Measurements from ENCODE around the gene LSAMP.

LSAMP gene

DNA sequence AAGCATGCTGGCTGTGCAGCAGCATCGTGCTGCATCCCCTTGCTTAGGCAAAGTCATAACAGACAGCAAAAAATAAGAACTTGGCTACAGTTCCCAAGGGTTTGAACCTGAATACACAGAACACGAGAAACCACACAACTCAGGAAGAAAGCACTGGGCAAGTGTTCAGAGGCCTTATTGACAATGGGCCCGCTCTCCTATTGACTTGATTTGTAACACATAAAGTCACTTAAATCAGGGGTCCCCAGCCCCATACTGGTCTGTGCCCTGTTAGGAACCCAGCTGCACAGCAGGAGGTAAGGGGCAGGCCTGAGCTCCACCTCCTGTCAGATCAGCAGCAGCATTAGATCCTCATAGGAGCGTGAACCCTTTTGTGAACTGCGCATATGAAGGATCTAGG, 145.1 kb downstream of the LSAMP start:
- in situ Hi-C loops (cut with MboI; ENCODE audit: low sequenced_read_pairs) = no loop called here

DNA sequence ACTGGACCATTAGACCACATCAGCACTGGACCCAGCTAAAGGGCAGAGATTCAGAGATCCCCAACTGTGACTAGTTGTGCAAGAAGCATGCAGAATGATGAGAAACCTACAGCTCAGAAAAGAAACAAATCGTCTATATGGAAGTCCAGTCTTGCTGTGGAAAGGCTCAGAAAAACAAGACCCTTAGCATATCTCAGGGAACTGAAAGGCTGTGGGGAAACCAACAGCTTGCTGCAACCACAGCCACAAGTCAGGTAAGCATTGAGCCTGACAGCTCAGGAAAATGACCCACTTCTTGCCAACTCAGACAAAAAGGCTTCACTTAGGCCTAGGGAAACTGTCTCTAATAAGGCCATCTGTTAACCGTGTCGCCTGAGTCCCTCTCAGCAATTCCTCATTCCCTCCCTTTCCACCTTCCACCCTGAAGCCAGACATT, 145.6 kb downstream of the LSAMP start:
- in situ Hi-C loops (cut with MboI; ENCODE audit: low sequenced_read_pairs) = no loop called here

DNA sequence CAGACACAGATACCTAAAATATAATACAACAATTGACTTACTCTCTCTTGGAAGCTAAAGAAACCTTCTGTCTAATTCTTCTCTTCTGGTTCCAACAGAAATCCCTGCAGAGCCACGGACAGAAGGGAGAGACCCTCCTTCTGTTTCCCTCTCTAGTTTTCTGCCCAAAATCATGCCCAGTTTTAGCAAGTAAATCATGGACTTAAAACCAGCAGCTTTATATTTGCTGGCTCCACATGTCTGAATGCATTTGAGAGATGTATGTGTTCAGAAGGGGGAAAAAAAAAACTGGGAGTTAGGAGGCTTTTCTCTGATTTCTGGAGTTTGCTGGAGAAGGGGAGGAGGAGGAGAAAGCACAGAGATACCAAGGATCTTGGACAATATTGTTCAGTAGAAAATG, 147.1 kb downstream of the LSAMP start:
- in situ Hi-C loops (cut with MboI; ENCODE audit: low sequenced_read_pairs) = no loop called here

DNA sequence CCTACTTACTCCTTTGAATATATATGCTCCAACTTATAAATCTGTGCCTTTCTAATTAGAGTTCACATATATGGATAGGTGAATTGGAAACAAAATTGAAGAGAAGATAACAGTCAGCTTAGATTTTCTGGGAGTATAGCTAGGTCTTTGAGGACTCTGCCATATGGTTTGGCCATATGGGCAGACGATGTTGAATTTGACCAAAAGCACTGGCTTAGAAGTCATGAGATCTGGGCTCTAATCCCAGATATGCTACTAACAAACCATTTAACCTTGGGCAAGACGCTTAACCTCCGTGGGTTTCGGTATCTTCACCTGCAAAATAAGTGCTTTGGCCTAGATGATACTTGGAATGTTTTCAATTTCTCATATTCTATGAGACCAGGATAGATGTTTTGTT, 154.1 kb downstream of the LSAMP start:
- in situ Hi-C loops (cut with MboI; ENCODE audit: low sequenced_read_pairs) = no loop called here

DNA sequence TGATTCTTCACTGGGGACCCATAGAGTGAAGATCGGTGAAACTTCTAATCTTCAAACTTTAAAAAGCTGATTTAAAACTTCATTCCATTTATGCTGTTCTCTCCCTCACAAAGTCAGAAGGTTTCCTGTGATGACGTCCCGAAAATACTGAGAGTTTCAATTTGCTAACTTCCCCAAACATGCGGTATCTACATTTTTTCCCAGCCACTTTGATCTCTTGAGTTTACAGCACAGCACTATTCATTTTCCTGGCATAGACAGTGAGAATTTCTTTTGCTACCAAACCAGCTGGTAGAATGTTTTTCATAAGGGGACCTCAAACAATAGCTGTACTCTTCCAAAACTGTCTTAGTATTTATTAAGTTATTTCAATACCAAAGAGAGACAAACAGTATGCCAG, 156.8 kb downstream of the LSAMP start:
- in situ Hi-C loops (cut with MboI; ENCODE audit: low sequenced_read_pairs) = no loop called here

DNA sequence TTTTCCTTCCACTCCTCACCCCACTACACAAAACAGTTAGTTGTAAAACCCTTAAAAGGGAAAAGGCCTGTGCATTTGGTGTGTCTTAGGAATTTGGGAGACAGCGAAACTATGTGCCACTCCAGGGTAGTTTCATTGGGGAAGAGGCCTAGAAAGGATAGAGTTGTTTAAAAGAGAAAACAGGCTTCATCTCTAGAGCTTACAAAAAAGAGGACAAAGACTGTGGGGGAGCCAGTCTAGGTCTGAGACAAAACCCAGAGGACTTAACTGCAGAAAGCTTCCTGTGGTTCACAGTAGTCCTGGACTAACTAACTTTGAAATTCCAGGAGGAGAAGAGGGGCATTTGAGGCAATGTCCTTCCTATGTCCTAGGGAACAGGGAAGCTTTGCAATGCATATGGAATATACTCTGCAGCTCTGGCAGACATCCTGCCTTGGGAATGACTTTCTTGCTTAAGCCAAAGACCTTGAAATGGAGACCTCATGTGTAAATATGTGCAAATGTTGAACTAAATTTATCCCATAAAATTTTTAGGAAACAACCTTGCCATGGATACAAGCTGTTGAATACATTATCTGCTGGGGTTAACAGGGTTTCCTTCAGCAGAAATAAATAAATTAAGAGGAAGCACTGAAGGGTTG, 159.4 kb downstream of the LSAMP start:
- in situ Hi-C loops (cut with MboI; ENCODE audit: low sequenced_read_pairs) = no loop called here

DNA sequence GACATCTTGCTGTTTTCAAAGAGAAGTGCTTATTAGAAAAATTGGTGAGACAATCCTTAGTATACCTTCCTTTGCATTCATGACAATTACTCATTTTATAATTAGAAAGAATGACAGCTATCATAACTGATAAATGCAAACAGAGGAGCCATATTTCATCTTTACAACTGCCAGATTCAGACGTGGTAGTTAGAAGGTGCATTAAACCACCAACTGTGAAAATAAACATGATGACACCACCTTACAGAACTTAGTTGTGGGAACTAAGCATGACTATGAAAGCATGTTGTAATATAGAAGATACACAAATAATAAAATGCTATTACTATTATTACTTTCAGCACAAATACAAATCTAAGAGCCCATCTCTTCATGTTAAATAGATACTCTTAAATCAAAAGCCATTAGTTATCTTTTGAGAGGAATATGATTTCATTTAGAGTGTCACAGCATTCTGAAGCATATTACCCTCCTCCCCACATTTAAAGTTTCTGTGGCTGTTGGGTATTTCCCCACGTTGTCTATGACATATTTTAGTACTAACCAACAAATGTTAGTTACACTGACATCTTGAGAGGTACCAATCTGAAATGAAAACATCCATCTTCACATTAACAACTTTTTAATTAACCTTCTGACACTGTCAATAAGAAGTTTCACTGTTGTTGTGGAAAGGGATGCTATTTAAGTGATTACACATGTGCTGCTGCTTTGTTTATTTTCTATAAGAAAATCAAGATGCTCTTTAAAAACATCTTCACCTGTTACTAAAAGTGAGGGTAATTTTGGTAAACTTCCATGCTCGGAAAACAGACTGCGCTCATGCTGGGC, 163.8 kb downstream of the LSAMP start:
- in situ Hi-C loops (cut with MboI; ENCODE audit: low sequenced_read_pairs) = no loop called here

DNA sequence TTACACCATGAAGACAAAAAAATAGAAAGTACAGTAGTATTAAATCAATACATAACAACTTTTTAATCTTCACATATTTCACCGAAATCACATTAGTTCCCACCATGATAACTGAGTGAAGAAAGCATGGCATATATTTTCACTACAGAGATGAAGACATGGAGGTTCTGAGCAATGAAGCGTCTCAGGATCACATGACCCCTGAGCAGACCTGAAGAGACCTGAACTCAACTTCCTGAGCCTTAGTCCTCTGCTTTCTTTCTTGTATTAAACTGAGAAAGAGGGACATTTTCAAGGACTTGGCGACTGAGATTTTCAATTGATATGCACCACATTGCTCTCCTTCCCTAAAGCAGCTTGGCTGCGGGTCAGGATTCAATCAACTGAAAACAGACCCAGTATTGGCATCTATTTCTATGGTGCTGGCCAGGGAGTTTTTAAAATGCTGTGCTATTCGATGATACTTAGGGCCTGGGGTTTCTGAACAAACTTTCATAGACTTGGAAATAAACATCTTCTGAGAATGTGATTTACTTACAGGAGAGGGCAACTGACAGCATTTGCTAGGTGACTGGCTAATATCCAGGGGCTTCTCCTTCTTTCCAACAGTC, 165.1 kb downstream of the LSAMP start:
- in situ Hi-C loops (cut with MboI; ENCODE audit: low sequenced_read_pairs) = no loop called here

DNA sequence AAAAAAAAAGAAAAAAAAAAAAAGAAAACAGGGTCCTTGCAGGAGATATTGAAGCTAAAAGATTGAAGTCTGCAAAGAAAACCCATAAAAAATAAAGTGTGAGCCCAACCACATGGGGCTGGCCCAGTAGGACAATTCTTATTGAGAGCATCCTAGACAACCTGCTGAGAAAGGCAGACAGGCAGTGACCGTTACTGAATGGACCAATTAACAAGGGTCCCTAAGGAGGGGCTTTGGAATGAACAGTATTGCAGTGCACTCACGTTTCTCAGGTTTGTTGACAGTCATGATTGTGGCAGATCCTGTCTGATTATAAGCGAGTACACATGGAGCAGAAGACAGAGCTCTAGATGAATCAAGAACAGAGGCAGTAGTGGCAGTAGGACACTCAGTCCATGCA, 168.6 kb downstream of the LSAMP start:
- in situ Hi-C loops (cut with MboI; ENCODE audit: low sequenced_read_pairs) = no loop called here

DNA sequence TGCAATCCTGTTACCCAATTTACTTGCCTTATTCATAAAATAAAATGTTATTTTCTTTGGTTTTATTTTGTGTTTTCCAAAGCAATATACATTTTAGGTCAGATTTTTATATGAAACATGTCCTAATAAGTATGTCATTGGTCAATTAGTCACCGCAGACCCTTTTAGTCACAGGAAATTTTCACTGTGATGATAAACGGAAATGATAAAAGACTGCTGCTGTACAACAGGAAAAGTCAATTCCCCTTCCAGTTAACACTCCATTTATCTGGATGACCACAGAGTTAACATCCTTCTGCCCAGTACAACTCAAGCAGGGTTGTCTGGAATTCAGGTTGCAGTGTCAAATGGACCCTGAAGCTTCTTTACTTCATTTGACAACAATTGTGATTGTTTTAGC, 175.2 kb downstream of the LSAMP start:
- in situ Hi-C loops (cut with MboI; ENCODE audit: low sequenced_read_pairs) = no loop called here

DNA sequence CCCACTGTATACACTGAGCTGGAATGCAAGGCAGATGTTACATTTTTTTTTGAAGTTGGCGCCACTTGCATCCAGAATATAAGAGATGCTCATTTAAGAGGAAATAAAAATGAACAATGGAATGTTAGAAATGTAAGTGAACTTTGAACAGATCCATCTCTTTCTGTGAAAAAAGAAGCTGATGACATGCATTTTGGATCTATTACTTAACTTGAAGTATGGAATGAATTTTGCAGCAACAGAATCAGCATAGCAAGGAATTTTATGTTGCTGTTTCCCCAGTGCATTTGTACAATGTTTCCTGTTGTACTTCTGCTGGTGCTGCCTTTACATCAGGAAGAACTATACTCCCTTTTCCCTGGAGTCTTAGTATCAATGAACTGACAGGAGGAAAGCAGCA, 178.2 kb downstream of the LSAMP start:
- in situ Hi-C loops (cut with MboI; ENCODE audit: low sequenced_read_pairs) = no loop called here

DNA sequence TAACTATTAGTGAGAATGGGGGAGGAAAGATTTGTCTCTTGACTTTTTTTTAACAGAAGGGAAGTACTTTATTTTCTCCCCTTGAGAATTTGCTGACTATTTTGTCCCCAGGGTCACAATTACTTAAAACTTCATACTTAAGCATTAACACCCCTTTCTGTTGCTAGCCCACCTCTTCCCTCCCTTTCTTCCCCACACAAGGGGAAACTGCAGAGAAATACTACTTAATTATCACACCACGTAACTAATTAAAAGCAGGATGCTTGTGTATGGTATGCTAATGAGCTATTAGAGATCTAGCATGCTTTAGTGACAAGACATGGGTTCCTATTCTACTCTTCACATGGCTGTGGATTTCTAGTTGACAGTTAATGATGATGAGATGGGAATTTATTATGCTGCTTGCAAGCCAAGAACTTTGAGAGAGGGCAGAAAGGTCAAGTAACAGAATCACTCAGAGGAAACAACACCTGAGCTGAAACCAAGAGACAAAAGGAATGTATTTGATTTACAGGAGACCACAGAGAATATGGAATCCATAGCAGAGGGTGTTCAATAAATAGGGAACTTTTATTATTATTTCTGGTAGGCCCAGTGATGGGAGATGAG, 179.2 kb downstream of the LSAMP start:
- in situ Hi-C loops (cut with MboI; ENCODE audit: low sequenced_read_pairs) = no loop called here

DNA sequence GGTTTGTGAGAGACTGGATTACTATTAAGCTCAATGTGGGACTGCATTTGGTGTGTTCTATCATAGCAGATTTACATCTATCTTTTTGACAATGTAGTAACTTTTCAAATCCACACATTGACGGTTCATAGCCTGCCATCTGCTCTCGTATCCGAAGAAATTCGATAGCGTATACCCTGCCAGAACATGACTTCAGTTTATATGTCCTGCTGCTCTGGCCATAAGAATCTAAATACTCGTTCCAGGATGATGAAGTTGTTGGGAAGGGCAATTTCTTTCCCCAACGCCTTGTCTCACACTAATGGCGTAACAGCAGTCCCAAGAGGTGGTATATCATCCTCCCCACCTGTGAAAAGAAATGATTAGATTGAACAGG, 180.0 kb downstream of the LSAMP start:
- in situ Hi-C loops (cut with MboI; ENCODE audit: low sequenced_read_pairs) = no loop called here

DNA sequence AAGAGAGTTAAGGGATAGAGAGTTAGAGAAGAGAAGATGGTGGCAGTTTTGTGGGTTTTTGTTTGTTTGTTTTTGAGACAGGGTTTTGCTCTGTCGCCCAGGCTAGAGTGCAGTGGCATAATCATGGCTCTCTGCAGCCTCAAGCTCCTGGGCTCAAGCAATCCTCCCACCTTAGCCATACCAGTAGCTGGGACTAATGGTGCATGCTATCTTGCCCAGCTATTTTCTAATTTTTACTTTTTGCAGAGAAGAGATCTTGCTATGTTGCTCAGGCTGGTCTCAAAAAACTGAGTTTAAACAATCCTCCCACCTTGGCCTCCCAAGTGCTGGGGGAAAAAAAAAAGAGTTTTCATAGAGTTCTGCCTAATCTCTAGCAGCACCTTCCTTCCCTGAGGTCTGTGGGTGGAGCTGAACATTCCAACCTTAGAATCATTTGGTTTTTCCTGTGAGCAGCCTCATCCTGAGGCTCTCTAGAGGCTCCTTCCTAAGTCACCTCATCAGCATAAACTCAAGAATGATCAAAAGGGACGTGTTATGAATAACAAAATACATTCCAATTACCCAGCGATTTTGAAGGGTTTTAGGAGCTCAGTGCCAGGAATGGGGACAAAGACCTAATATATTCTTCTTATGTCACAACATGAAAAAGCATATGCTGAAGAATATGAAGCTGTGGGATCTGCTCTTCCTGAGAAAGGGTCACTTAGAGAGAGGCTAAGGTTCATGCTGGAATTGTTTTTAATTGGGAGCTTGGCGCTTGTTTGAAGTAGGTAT, 180.6 kb downstream of the LSAMP start:
- in situ Hi-C loops (cut with MboI; ENCODE audit: low sequenced_read_pairs) = no loop called here

DNA sequence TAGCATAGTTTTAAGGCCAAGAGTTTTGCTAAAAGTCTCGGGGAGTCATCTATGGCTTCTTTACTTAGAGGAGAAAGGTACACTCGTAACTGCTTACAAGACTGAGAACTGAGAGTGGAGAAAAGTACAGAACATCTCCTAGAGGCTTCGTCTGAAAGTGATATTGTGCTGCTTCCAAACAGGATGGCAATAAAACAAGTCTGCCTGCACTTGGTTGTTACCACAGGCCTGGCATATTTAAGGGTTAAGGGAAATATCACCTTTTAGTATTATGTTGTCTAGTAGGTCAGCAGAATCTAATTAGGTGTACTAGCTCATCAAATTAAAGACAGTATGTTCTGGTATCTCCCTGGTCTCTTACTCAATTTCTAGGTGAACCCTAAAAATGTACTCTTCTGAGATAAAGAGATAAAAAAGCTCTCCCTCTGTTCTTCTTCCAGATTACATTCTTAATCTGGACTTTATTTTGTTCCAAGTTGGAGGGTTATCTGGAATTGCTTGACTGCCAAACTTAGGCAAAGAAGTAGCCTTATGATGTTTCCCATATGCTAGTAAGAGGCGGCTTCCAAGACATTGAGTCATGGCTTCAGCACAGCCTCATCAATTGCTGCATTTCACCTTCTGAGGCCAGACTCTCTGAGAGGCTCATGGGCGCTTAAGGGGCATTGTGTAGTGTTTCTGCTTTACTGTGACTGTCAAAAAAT, 181.3 kb downstream of the LSAMP start:
- in situ Hi-C loops (cut with MboI; ENCODE audit: low sequenced_read_pairs) = no loop called here

DNA sequence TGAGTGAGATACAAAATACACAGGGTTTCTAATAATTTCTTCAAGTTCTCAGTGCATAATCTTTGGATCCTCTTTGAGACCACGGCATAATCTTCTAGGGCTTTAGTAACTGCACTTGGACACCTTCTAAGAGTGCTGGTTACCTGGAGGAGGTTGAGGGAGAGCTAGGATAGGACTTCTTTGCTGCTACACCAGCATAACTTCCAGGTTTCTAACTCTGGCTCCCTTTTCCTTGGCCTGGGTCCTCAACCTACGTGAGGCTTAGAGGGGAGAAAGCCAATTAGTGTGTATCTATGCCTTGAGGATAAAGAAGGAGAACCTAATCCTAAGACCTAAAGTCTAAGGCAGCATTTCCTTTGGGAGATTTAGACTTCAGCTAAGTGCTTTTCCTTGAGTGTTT, 184.8 kb downstream of the LSAMP start:
- in situ Hi-C loops (cut with MboI; ENCODE audit: low sequenced_read_pairs) = no loop called here

DNA sequence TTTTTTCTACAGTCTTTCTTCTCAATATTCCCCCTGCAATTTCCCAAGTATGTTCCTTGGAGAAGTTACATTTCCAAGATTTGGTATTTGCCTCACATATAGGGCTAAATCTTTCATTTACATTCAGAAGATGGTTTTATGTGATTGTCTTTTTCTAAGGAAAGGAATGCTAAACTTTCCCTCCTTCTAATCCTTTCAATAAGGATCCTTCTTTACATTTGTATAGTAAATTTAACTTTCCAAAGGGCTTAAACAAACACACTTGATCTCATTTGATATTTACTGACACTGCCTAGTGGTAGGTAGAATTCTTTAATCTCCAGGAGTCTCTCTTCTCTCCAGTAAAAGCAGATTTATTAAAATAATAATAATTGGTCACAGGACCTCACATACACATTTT, 185.3 kb downstream of the LSAMP start:
- in situ Hi-C loops (cut with MboI; ENCODE audit: low sequenced_read_pairs) = no loop called here

DNA sequence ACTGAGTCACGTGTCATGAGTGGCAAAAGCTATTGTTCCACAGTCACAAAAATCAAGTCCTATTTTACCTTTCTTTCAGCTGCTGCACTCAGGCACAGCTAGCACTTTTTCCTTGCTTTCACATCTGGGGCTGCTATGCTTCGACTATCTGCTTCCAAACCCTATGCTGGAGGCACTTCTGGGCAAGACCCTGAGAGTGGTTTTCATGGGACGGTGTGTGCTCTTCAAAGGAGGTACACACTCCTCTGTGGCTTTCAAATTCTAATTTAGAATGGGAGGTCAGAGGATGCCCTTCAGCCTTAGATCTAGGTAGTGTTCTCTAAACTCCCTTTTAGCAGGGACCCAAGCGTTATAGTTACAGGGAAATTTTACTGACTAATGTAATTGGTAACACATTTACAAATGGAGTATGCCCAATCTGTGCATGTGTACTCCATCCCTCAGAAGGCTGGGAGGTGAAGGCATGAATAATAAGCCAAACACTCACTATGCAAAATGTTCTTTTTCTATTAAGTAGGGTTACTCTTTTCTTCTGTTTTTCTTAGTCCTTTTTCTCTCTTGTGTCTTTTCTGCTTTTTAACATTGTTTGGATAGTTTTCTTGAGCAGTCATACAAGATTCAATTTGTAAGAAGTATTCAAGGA, 188.3 kb downstream of the LSAMP start:
- in situ Hi-C loops (cut with MboI; ENCODE audit: low sequenced_read_pairs) = no loop called here

DNA sequence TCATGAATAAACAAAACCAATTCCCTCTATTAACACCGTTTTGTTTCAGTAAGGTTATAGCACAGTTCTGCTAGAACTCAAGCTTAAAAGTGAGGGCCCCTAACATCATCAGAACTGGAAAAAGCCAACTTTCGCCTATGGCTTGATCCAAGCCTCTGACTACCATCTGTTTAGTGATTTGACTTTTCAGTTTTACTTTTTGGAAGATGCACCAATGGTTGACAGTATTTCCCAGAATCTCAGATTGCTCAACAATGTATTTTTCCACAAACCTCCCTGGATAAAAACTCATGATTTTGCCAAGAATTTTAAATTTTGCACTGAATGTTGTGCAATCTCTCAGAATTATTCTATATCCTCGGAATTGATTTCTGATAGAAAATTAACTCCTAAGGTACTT, 190.7 kb downstream of the LSAMP start:
- in situ Hi-C loops (cut with MboI; ENCODE audit: low sequenced_read_pairs) = no loop called here

DNA sequence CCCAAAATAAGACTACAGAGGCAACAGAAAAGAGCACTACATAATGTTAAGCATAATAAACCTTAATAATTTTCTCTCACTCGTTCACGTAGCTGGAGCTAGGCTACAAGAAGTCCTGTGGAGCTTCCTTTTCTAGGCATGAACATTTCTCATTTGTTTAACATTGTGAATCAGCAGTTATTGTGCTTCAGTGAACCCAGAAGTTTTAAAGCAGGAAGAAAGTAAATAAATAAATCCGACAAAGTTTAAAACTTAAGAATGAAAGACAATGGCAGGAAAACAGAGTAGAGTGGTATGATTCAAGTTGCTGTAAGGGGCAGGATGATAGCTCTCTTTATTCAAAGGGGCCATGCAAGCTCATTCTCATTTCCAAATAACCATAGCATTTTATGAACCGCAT, 191.8 kb downstream of the LSAMP start:
- in situ Hi-C loops (cut with MboI; ENCODE audit: low sequenced_read_pairs) = no loop called here
